ENCODE data around the gene AXIN1.
"Not testable (repeated sequence)": the region's sequence is repeated elsewhere in the genome, so short reads cannot be mapped to it uniquely, and the experiment has no call there.

The AXIN1 gene

DNA sequence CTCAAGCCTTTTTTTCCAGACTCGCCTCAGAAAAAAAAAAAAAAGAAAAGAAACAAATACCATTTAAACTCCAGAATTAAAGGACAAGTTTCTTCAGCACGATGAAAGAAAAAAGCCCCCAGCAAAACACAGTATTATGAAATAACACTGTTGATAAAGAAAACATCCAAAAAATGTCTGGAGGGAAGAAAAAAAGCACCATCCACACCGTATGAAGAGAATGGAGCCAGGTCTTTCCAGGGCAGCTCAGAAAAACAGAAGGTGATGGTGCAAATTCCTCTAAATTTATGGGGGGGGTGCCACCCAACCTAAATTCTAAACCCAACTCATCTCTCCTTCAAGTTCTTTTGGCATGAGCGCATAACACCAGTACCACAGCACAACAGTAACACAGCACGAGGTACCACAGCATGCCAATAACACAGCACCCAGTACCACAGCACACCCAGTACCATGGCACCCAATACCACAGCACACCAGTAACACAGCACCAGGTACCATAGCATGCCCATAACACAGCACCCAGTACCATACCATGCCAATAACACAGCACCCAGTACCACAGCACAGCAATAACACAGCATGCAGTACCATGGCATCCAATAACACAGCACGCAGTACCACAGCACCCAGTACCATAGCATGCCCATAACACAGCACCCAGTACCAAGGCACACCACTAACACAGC lies 19.0 kb downstream of the AXIN1 start:
- no peak for DNase-seq (ENCODE audit: low spot score)

- not testable (repeated sequence) for DNase-seq (ENCODE audit: low spot score)
Measured at GRCh38 chr16:331181-331814, 21.2 kb downstream of the AXIN1 start.

GRCh38 chr16:330741-331140 lies 21.8 kb downstream of the AXIN1 start:
- no peak for DNase-seq (ENCODE audit: low spot score)

DNA sequence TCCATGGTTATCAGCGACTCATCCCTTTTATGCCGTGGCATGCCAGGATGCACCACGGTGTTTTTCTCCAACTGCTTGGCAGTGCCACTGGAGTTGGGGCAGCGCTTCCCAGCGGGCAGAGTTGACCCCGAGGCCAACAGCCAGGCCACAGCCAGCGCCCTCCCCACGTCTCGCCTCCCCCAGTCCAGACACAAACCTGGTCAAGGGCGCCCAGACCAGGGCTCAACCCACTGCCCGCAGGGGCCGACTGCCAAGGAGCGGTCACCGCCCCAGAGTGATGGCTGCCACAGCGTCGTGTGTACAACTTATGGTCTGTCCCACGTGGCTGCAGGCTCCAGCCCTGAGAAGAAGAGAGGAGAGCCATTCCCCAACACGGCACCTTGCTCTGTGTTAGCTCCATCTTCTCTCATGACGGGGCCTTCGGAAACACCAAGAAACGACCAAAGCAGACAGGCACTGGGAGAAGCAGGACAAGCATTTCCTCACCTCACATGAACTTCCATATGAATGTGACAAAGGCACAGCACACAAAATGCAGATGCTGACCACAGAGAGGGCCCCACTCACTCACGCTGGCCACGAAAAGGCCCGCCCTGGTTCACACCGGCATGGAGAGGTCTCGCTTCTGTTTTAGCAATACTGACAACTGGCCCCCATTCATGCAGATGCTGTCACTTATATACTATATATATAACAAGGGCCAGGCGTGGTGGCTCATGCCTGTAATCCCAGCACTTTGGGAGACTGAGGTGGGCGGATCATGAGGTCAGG lies 27.0 kb downstream of the AXIN1 start:
- DNase-seq (ENCODE audit: low spot score), result no peak

- peak; percentile 66 for DNase-seq (ENCODE audit: low spot score)
Measured at GRCh38 chr16:324451-325334, 27.8 kb downstream of the AXIN1 start.

DNA sequence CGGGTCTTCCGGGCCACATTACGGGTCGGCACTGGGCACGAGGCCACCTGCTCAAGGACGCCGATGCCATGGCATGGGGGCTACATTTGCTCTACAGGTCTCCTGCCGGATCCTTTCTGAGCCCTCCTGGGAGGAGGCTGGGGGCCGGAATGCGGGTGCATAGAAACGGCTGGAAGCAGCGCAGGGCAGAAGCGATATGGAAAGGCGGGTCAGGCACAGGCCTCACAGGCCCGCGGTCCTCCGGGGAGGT lies 28.4 kb downstream of the AXIN1 start:
- no peak for DNase-seq (ENCODE audit: low spot score)

- DNase-seq (ENCODE audit: low spot score), result no peak
Measured at GRCh38 chr16:322476-323143, 29.9 kb downstream of the AXIN1 start.

- no peak for DNase-seq (ENCODE audit: low spot score)
Measured at GRCh38 chr16:321532-321931, 31.0 kb downstream of the AXIN1 start.

- no peak for DNase-seq (ENCODE audit: low spot score)
Measured at GRCh38 chr16:320206-320605, 32.3 kb downstream of the AXIN1 start.

- no peak for DNase-seq (ENCODE audit: low spot score)
Measured at GRCh38 chr16:318628-319027, 33.9 kb downstream of the AXIN1 start.

DNA sequence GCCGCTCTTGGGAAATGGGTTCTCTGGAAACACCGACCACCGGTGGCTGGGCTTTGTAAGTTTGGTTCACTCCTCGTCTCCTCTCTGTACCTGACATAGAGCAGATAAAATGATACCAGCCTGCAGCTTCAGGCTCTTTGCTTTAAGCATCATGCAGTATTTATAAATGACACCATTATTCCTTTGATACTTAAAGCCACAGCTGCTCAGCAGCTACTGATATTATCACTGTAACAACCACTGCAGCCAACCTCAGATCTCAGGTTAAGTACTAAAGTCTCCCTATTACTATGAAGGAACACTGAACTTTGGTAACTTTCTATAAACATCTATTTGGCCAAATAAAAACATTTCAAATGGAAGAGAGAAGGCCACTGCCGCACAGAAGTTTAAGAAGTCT lies 34.9 kb downstream of the AXIN1 start:
- DNase-seq (ENCODE audit: low spot score), result no peak

- no peak for DNase-seq (ENCODE audit: low spot score)
Measured at GRCh38 chr16:316741-317464, 35.6 kb downstream of the AXIN1 start.

GRCh38 chr16:314795-315299 lies 37.7 kb downstream of the AXIN1 start:
- DNase-seq (ENCODE audit: low spot score), result no peak

GRCh38 chr16:314351-314750 lies 38.2 kb downstream of the AXIN1 start:
- DNase-seq (ENCODE audit: low spot score), result no peak

DNA sequence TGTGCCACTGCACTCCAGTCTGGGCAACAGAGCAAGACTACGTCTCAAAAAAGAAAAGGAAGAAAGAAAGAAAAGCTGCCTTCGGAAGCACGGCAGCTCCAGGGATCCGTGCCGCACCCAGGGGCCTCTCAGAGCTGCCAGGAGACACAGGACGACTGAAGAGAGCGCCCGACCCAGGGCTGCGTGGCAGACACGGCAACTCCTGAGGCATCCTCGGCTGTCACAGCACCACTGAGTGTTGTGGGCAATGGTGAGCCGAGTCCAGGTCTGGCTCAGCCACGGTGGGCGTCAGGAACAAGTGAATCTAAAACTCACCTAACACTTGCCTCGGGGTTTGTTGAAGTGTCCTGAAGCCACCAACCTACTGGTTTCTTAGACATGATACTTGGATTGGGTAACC lies 40.8 kb downstream of the AXIN1 start:
- no peak for DNase-seq (ENCODE audit: low spot score)

DNA sequence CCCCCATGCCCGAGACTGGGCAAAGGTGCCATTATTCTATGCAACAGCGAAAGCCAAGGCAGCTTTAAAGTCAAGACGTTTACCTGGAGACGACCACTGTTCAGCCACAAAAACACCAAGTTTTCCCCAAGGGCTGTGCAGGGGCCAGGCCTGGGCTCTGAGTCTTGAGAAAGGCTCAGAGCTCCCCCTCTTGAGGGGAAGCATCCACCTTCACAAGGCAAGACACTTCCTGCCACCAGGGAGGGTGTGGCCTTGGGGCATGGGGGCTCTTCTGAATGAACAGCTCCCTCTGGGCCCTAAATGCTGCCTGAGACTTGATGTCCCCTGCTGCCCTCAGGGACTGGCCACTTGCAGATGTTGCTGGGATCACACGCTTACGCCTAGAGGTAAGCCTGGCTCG lies 43.0 kb downstream of the AXIN1 start:
- DNase-seq (ENCODE audit: low spot score), result no peak

DNA sequence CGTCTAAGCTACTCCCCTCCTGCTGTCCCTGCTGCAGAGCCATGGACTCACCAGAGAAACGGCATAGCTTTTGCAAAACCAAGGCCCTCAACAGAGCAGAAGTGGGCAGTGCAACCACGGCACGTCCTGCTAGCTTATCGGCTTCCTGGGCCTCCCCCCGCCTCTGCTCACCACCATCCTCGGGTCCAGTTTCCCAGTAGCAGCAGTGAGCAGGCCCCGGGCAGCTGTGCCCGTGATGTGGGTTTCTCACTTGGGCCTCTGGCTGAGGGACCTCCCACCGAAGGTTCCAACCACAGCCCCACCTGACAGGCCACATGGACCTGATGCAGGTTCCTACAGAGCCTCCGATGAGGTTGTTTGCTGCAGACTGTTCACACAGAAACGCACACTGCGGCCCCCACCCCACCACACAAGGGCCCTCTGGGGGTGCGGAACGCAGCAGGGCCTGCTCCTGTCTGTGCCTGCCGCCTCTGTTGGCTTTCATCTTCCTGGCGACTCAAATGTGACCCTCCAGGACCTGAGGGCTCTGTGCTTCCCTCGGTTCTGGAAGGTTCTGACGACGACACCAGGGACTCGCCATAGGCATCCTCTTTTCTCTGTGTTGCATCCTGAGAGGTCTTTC lies 44.7 kb downstream of the AXIN1 start:
- DNase-seq (ENCODE audit: low spot score), result no peak

GRCh38 chr16:306911-307370 lies 45.6 kb downstream of the AXIN1 start:
- no peak for DNase-seq (ENCODE audit: low spot score)

- no peak for DNase-seq (ENCODE audit: low spot score)
Measured at GRCh38 chr16:305916-306626, 46.5 kb downstream of the AXIN1 start.

Data from hematopoietic multipotent progenitor cell treated with erythropoietin and hydrocortisone succinate and interleukin-3 and kit ligand, for 17 days (in vitro differentiated cells).